ENCODE data around the gene NOX3. TPM values are rescaled to one million over a fixed set of nuclear protein-coding genes. Genes with fewer than 3 reads are reported as not detected.

Gene NOX3
- total and polyA plus RNA-seq, 10 of the 15 experiments (the other 5 are each of a cell fraction or from before 2014, with no cell fraction given): not detected

DNA sequence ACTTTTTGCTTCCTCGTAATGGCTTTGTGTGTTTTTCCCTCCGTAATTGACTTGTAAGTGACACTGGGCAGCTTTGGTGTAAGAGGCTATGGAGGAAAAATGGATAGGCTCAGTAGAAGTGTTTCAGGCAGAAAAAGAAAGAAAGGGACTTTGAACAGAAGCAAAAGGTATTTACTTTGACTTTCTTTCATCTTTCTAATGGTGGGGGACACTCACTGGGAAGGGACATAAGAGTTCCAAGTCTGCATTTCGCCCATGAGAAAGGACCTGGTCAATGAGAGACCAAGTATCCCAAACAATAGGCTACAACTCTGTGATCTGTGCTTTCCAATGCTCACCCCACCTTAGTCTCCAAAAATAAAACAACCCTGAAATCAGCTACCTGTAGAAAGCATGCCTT lies 41.6 kb downstream of the NOX3 start (continued):
- TF ChIP-seq SUZ12 (IDR thresholded peaks at IDR 0.05; ENCODE audit: unreplicated experiment) (no peak), KAT2A (conservative IDR thresholded peaks at IDR 0.05; ENCODE audit: control insufficient read depth, low read depth, low read length) (no peak)

DNA sequence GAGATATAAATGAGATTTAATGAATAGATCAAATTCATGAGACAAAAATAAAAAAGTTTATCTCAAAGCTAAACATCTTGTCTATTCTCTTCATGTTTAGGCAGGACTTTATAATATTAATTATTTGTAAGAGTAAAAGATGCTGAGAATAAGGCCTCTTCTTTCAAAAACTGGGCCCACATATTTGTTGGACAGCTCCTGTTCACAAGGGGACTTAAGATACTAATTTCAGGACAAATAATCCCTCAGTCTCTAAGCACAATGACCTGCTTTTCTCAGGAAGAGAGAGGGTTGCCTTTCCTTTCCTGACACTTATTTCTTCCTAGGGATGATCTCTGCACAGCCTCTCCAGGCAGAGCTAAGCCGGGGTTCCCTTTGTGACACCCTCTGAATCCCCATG lies 43.3 kb downstream of the NOX3 start:
- FAIRE-seq (no peak), DNase-seq (ENCODE audit: low read depth, low spot score) (no peak), ATAC-seq (no peak)
- Histone ChIP-seq H3K4me3 (no peak overlapping the region), H2AFZ (ENCODE audit: control insufficient read depth, low read depth, low read length) (no peak overlapping the region), H3K4me1 (ENCODE audit: control insufficient read depth, insufficient read depth, low read length) (0 out of 2 replicates have a peak, but pooled peaks cover 2% of the 10 kb centered on the region), H3K27ac (ENCODE audit: control insufficient read depth, insufficient read depth) (no peak overlapping the region), H4K20me1 (ENCODE audit: control insufficient read depth, insufficient read depth) (no peaks in the 10 kb centered on the region), H3K36me3 (ENCODE audit: control insufficient read depth in 2 of 2, insufficient read depth in 2 of 2, low read length in 1 of 2) (no peaks in the 10 kb centered on the region), H3K9me3 (replicated peaks; ENCODE audit: control insufficient read depth, insufficient read depth, low read length) (no peaks in the 10 kb centered on the region), H3K79me2 (ENCODE audit: control insufficient read depth, insufficient read depth, low read length) (no peaks in the 10 kb centered on the region), H3K9ac (ENCODE audit: control insufficient read depth, insufficient read depth, low read length) (no peak overlapping the region), H3K27me3 (replicated peaks in 1 of 2; ENCODE audit: control insufficient read depth in 2 of 2, insufficient read depth in 2 of 2, low read length in 1 of 2) (no peaks in the 10 kb centered on the region), H3K4me2 (ENCODE audit: control insufficient read depth, insufficient read depth) (no peak overlapping the region)
- RAD21 ChIA-PET (ENCODE audit: unreplicated experiment): no interaction called here
- no TSS peak for BruUV-seq (replicated peaks)
- SMC1A ChIA-PET (ENCODE audit: uncharacterized antibody, unreplicated experiment): interaction anchor here (0.7 to 3.2 kb wide), 7 partner anchors 10 to 99 kb away, joined by 3 to 15 read pairs (median 4); no protein-coding TSS in a partner anchor
- CTCF ChIA-PET: interaction anchor here (0.6 to 2.3 kb wide), 3 partner anchors 13 to 296 kb away, joined by 3 to 10 read pairs (median 7); no protein-coding TSS in a partner anchor
- POLR2A ChIA-PET: interaction anchor here (0.7 kb wide), 1 partner anchor 12 kb away, joined by 3 read pairs; no protein-coding TSS in a partner anchor
- TF ChIP-seq HCFC1 (IDR thresholded peaks at IDR 0.05; ENCODE audit: low read length) (no peak), NR2C1 (IDR thresholded peaks at IDR 0.05) (no peak), SUPT20H (IDR thresholded peaks at IDR 0.05; ENCODE audit: borderline replicate concordance, control insufficient read depth, low read depth, low read length) (no peak), ZNF217 (IDR thresholded peaks at IDR 0.05) (no peak), RBBP5 (conservative IDR thresholded peaks at IDR 0.05) (no peak), YBX1 (IDR thresholded peaks at IDR 0.05) (no peak)
- TF ChIP-seq, protein P1, sequence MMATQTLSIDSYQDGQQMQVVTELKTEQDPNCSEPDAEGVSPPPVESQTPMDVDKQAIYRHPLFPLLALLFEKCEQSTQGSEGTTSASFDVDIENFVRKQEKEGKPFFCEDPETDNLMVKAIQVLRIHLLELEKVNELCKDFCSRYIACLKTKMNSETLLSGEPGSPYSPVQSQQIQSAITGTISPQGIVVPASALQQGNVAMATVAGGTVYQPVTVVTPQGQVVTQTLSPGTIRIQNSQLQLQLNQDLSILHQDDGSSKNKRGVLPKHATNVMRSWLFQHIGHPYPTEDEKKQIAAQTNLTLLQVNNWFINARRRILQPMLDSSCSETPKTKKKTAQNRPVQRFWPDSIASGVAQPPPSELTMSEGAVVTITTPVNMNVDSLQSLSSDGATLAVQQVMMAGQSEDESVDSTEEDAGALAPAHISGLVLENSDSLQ (IDR thresholded peaks at IDR 0.05): no peak
- TF ChIP-seq, protein P2, sequence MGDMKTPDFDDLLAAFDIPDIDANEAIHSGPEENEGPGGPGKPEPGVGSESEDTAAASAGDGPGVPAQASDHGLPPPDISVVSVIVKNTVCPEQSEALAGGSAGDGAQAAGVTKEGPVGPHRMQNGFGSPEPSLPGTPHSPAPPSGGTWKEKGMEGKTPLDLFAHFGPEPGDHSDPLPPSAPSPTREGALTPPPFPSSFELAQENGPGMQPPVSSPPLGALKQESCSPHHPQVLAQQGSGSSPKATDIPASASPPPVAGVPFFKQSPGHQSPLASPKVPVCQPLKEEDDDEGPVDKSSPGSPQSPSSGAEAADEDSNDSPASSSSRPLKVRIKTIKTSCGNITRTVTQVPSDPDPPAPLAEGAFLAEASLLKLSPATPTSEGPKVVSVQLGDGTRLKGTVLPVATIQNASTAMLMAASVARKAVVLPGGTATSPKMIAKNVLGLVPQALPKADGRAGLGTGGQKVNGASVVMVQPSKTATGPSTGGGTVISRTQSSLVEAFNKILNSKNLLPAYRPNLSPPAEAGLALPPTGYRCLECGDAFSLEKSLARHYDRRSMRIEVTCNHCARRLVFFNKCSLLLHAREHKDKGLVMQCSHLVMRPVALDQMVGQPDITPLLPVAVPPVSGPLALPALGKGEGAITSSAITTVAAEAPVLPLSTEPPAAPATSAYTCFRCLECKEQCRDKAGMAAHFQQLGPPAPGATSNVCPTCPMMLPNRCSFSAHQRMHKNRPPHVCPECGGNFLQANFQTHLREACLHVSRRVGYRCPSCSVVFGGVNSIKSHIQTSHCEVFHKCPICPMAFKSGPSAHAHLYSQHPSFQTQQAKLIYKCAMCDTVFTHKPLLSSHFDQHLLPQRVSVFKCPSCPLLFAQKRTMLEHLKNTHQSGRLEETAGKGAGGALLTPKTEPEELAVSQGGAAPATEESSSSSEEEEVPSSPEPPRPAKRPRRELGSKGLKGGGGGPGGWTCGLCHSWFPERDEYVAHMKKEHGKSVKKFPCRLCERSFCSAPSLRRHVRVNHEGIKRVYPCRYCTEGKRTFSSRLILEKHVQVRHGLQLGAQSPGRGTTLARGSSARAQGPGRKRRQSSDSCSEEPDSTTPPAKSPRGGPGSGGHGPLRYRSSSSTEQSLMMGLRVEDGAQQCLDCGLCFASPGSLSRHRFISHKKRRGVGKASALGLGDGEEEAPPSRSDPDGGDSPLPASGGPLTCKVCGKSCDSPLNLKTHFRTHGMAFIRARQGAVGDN (IDR thresholded peaks at IDR 0.05): no peak
- TF ChIP-seq, protein P3, sequence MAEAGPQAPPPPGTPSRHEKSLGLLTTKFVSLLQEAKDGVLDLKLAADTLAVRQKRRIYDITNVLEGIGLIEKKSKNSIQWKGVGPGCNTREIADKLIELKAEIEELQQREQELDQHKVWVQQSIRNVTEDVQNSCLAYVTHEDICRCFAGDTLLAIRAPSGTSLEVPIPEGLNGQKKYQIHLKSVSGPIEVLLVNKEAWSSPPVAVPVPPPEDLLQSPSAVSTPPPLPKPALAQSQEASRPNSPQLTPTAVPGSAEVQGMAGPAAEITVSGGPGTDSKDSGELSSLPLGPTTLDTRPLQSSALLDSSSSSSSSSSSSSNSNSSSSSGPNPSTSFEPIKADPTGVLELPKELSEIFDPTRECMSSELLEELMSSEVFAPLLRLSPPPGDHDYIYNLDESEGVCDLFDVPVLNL (IDR thresholded peaks at IDR 0.05; ENCODE audit: low read depth, low read length): no peak
- in situ Hi-C loops (cut with MboI) (no loop called here), intact Hi-C loops (cut with micrococcal nuclease; ENCODE audit: unreplicated experiment) (loop anchor here (10.0 kb wide), 1 partner anchor 472 kb away; no protein-coding TSS in a partner anchor)
- 93% methylated on average over 1 of the region's 1 CpG for WGBS (ENCODE audit: insufficient coverage, insufficient replicate concordance, low lambda C conversion rate, missing lambda C conversion rate)
